ENCODE data around the gene ATF5.
"Not testable (repeated sequence)": the region's sequence is repeated elsewhere in the genome, so short reads cannot be mapped to it uniquely, and the experiment has no call there.

Gene ATF5

DNA sequence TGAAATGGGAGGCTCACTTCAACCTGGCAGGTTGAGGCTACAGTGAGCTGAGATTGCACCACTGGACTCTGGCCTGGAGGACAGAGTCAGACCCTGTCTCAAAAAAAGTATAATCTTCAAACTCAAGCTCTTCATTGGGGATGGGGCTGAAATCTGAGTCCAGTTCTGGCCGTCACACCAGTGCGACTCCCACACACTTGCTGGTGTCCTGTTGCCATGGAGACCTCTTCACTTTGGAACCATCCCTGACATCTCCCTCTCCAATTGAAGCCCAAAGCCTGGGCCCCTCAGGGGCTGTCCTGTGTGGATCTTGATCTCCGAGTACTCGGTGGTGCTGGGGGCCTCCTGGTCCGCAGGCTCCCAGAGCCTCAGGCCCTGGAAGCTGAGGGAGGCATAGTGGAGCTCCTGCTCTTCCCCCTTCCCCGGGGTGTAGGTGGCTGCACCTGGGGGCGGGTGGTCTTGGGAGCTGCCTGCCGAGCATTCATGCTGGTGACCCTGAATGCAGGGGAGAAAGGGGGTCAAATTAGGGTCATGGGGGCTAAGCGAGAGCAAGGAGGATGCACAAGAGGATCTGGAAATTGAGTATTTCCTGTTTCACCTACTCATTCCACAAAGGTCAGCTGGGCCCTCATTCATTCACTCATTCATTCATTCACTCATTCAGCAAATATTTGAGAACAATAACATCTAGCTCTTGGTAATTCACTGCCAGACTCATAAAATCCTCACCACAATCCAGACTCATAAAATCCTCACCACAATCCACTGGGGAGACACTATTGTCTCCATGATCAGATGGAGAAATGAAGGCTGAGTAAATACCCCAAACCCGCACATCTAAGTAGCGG, 21.0 kb downstream of the ATF5 start:
- no peak for DNase-seq

DNA sequence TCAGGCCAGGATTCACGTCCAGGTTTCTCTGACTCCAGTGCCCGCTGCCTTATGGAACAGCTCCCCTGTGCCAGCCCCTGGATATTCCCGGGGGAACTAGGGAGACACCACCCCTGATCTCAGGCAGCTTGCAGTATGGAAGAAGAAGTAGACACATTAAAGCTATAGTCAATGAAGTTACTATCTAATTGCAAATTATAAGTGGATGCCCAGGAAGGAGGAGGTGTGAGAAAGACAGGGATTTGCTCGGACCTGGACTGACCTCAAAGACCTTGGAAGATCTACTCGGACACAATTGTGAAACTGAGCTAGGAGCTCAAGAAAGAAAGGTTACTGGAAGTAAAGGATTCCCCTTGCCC, 21.6 kb downstream of the ATF5 start:
- no peak for DNase-seq

DNA sequence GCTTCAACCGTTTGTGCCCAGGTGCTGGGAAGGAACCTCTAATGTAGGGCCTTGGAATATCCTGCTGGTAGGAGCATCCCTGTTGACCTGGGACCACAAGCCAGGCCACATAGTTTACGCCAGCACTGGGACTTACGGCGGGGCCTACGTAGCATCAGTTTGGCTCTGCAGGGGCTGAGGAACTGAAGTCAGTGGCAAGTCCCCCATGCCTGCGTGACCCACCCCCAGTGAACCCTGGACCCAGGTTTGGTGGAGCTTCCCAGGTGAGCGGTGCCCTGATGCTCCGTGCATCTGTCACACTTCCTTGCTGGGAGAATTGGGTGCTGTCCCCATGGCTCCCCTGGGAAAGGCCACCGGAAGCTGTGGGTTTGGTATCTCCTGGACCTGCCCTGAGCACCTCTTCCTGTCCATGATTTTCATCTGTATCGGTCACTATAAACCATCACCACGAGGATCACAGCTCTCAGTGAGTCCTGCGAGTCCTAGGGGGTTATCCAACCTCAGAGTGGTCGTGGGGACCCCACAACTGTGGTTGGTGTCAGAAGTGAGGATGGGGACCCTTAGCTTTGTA, 22.0 kb downstream of the ATF5 start:
- no peak for DNase-seq

DNA sequence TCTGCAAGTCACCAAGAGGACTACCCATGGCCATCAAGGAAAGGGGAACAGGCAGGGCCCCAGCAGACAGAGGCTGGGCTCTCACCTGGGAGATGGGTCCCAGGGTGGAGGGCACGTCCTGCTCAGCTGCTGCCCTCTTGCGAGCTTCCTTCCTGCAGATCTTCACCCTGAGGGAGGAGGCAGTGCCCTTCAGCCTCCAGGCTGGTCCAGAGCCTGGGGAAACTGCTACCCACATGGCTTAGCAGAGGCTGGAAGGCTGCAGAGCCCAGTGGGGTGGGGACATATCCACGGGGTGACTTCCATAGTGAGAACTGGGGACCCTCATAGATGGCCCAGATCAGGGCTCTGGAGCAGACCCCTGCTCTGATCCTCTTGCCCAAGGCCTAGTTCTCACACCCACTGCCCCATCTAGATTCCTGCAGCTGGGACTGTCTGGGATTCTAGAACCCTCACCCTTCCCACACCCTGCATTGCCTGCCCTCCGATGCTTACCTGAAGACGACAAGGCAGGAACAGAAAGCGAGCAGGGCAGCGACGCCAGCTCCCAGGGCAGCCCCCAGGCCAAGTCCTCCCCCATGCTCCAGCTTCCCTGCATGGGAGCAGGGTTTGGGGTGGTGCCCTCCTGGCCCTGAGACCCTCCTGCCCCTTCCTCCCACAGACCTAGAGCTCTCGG, 22.9 kb downstream of the ATF5 start:
- no peak for DNase-seq

DNA sequence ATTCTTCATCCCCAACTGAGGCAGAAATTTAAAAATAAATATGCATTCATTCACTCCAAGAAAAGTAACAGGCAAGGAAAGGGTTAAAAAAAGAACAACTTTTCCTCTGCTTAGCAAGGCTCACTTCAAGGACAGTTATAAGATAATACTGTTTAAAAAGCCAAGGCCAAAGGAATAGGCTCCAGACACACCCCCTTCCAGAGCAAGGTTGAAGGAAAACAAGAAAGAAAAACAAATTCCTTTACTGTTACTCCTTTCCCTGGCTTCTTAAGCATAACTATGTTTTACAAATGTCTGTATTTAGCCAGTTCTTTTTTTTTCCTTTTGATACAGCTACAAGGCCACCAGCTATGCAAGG, 23.5 kb downstream of the ATF5 start:
- DNase-seq = no peak

DNA sequence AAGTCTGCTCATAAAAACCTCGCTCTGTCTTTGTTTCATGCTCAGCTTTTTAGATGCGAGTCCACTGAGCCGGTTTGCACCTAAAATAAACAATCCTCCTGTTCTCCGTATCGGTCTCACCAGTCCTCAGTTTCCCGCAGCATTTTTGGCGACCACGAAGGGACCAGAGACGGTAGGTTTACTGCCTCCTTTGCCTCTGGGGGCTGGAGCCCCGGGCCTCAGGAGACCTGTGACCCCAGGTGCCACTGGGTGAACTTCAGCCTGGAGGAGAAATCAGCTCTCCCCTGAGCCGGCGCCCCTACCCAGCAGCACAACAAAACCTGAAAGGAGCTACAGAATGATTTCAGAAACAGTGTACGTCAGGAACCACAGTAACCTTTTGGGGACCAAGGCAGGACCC, 23.9 kb downstream of the ATF5 start:
- DNase-seq = no peak

DNA sequence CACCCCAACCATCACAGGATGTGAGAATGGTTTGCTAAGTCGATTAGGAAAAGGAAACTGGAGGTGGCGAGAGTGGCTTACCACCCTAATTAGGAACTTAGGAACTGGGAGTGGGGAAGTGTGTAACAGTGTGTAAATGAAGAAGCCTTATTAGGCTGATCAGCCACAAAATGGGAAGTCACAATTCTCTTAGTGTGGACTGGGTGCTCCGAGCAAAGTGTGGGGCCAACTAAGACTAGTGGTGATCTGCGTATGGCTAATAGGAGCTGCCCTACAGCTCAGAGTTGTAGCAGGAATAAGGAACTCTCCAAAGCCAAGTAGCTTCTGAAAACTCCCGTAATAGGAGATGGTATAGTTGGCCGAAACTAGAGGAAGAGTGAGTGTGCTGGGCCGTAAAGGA, 24.4 kb downstream of the ATF5 start:
- no peak for DNase-seq

DNA sequence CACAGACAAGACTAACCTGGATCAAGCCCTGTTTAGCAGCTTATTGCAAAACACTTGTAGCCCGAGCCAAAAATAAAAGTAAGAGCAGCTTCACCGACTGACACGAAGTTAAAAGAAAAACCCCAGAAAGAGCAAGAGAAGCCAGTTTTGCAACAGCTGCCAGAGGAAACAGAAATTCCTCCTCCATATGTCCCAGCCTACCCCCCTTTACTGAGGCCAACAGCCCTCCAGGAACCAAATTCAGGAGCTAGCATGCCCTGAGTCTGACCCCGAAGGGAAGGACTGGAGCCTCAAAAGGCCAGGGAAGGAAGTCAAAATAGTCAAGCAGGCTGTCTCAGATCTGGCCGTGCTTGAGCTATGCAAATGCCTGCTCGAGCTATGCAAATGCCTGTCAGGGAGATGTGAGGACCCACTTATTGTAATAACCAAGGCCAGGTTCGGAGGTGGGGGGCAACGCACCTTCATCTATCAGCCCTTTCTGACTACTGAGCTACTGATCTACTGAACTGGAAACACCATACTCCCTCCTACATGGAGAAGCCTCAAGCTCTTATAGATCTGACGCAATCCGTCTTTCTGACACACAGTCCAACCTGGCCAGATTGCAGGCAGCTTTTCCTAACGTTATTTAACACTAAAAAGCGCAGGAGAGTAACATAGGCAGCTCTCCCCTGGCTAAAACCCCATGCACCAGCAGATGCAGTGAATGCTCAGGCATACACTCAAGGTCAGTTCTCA, 25.3 kb downstream of the ATF5 start:
- DNase-seq = no peak

DNA sequence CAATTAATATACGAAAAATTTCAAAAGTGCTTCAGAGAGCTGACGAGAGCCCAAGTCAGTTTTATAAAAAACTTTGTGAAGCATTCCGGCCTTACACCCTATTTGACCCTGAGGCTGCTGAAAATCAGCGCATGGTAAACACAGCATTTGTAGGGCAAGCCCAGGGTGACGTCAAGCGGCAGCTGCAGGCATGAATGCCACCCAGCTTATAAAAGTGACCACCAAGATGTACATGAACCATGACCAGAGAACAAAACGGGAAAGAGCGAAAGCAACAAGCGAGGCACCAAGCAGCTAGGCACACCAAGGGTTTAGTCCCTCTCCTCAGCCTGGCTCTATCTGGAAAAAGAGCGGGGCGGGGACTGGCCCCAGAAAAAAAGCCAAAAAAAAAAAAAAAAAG, 25.9 kb downstream of the ATF5 start:
- DNase-seq = no peak

DNA sequence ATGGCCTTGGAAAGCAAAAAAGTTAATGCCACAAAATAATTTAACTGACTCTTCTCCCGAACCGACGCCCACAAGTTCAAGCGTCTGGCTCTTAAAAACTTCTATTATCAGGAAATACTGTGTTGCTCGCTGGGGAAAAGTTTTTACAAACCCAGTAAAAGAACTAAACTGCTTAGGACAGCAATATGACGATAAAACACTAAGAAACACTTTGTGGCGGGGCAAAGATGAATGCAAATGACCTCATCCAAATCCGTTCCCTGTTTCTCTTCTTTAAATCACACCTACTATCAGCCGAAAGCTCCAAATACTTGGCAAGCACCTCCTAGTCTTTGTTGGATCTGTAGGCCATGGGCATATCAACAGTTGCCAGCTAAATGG, 27.1 kb downstream of the ATF5 start:
- no peak for DNase-seq

DNA sequence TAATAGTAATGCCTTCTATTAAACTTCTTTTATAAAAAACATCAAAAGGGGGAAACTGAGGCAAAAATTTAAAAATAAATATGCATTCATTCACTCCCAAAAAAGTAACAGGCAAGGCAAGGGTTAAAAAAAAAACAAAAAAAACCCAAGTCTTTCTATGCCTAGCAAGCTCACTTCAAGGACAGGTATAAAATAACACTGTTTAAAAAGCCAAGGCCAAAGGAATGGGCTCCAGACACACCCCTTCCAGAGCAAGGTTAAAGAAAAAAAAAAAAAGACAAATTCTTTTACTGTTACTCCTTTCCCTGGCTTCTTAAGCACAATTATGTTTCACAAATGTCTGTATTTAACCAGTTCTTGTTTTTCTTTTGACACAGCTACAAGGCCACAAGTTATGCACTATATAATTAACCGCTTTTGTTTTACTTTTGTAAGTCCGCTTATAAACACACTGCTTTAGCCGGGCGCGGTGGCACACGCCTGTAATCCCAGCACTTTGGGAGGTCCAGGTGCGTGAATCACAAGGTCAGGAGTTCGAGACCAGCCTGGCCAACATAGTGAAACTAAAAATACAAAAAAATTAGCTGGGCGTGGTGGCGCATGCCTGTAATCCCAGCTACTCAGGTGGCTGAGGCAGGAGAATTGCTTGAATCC, 28.4 kb downstream of the ATF5 start:
- no peak for DNase-seq

DNA sequence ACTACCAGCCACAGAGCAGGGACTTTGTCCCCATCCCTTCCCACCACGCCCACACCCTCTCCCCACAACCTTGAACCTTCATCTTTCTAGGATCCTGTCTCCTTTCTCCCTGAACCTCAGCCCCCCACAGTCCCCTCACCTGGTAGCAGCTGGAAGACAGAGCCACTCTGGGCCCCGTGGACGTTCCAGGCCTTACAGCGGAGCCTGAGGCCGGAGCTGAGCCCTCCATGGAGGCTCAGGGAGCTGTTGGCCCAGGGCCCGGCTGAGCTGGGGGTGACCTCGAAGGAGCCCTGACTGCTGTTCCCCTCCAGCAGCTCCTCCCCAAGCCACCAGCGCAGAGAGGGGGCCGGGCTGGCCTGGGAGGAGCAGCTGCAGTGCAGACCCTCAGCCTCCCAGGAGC, 29.1 kb downstream of the ATF5 start:
- DNase-seq = not testable (repeated sequence)

DNA sequence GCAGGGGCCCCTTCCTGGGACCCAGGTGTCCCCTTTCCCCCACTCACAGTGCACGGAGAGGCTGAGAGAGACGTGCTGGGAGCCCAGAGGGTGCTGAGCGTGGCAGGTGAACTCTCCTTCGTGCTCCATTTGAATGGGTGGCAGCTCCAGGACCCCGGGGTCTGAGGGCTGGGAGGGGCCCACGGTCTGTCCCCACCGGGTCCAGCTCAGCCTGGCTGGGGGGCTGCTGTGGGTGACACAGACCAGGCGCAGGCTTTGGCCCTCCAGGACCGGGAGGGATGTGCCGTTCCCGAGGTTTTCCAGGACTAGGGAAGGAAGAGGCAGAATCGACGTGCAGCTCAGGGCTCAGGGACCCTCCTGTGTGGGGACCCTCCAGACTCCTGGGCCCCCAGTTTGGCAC, 29.6 kb downstream of the ATF5 start:
- DNase-seq = not testable (repeated sequence)

DNA sequence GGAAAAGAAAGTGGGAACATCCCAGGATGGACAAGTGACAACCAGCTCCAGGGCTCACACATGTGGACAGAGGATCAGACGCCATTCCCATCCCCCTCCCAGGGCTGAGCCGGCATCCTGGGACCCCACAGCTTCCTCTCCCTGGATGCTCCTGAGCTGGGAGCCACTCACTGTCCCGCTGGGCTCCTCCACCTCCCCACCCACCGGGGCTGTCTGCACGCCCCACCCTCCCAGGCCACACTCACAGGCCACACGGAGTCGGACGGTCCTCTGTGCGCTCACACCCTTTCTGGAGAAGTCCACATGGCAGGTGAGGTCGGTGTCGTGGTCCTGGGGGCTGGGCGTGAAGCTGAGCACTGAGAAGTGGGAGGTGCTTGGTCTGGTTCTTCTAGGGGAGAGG, 30.9 kb downstream of the ATF5 start:
- not testable (repeated sequence) for DNase-seq

DNA sequence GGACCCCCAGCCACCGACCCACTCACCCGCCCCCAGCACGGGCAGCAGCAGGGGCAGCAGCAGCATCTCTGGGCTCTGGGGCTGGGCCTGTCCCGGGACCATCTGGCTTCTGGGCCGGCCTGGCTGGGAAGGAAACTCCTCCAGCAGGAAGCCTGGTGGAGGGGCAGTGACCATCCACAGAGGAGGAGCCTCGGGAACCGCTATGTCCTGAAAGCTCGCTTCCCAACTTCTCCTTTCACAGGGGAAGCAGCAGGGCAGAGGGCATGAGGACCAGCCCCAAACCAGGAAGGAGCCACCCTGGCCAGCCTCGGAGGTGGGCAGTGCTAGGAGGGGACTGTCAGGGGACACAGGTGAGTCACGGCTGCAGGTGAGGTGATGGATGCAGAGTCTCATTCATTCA, 32.0 kb downstream of the ATF5 start, which contains the start of gene SIGLEC11:
Gene SIGLEC11 (minus strand): TSS at position 193 of the 400 bp plus-strand sequence. CDS start 91 bp downstream, at position 102.
- DNase-seq = not testable (repeated sequence)

DNA sequence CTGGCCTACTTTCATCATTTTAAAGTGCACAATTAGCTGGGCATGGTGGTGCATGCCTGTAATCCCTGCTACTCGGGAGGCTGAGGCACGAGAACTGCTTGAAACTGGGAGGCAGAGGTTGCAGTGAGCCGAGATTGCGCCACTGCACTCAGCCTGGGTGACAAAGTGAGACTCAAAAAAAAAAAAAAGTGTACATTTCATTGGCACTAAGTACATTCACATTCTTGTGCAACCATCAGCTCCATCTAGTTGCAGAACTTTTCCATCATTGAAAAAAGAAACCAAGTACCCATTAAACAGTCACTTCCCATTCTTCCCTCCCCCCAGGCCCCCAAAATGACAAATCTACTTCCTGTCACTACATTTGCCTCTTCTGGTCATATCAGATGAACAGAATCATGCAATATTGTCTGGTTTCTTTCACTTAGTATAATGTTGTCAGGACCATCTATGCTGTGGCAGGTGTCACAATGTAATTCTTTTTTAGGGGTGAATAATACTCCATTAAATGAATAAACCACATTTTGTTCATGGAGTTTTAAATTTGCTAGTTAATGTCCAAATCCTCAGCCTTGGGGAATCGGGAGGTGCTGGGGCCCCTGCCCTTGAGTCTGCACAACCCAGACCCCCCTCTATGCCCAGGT, 39.4 kb downstream of the ATF5 start:
- no peak for DNase-seq

DNA sequence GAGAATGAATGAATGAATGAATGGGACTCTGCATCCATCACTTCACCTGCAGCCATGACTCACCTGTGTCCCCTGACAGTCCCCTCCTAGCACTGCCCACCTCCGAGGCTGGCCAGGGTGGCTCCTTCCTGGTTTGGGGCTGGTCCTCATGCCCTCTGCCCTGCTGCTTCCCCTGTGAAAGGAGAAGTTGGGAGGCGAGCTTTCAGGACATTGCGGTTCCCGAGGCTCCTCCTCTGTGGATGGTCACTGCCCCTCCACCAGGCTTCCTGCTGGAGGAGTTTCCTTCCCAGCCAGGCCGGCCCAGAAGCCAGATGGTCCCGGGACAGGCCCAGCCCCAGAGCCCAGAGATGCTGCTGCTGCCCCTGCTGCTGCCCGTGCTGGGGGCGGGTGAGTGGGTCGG, 40.4 kb downstream of the ATF5 start:
- not testable (repeated sequence) for DNase-seq

DNA sequence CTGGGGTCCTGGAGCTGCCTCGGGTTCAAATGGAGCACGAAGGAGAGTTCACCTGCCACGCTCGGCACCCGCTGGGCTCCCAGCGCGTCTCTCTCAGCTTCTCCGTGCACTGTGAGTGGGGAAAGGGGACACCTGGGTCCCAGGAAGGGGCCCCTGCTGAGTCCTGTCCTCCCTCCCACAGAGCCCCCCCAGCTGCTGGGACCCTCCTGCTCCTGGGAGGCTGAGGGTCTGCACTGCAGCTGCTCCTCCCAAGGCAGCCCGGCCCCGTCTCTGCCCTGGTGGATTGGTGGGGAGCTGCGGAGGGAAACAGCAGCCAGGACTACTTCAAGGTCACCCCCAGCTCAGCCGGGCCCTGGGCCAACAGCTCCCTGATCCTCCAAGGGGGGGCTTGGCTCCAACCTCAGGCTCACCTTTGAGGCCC, 43.0 kb downstream of the ATF5 start:
- DNase-seq = no peak

DNA sequence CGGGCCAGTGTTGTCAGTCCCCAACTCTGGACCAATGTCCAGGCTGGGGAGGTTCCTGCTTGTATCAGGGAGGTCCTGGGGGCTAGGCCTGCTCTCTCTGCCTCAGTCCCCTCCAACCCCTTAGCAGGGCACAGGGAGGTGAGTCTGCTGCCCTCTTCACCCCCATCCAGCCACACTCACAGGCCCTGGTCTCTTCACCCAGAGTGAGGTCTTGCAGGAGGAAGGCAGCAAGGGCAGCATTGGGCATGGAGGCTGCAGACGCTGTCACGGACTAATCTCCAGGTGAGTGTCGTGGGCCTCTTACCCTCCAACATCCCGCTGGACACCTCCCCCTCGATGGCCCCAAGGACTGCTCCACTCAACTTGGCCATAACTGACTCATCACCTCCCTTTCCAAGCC, 43.8 kb downstream of the ATF5 start:
- no peak for DNase-seq

DNA sequence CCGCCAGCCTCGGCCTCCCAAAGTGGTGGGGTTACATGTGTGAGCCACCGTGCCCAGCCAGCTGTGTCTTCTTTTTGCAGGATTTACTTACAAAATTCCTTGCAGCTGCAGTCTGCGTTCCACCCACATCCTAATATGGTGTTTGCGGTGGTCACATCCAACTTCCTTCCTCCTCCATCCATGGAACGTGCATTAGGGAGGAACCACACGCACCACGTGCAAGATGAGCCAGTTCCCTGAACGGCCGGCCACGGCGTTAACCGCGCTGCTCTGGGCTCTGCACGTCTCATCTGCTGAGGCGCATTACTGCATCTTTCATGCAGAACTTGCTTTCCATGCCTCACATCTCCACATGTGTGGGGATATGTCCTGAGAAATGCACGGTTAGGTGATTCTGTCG, 45.0 kb downstream of the ATF5 start:
- no peak for DNase-seq

DNA sequence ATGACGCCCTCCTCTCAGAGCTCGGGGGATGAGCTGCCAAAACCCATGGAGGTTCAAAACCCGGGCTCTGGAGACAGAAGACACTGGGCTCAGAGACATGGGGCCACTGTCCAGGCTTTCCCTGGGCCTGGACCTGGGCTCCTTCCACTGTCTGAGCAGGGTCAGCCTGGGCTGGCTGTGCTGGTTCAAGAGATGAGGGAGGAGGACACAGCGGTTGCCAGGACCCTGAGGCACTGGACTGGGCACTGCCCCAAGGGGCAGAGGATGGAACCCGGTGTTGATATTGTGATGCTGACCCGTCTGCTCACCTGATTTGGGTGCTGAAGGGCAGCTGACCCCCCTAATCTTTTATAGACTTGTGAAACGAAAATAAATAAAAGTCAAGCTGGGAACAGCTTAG, 46.0 kb downstream of the ATF5 start:
- DNase-seq = no peak

DNA sequence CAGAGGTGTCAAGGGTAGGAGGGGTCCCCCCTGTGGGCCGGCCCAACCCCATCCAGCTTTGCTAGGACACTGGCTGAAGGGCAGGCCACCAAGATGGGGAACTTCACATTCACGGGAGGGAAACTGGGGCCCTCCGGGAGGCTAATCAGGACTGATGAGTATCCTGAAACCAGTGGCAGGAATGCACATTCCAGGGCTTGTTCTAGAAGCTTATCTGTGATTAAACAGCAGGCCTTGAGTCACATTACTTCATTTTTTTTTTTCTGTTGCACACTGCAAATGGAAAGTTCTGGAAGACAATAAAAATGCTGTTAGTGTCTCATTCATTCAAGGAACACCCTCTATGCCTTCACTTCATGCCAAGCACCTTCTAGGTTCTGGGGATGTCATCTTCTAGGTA, 47.5 kb downstream of the ATF5 start:
- no peak for DNase-seq

DNA sequence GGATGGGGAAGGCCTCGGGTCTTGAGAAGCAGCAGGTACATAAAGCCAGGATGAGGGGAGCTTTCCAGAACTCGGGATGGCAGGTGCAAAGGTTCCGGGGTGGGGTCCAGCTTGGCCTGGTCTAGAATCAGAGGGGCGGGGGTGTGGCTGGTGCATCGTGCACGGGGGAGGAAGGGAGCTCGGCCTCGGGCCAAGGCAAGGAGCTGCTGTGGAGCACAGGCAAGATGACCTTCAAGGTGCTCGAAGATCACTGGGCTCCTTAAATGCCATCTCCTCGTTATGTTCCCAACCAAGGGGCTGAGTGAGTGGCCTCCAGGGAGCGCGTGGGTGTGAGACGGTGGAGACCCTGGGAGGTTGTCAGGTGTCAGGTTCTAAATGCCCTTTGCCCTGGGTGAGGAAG, 48.1 kb downstream of the ATF5 start:
- no peak for DNase-seq
